Gastroesophageal sphincter (tissue), 4 donors: ENCODE results near the gene BIN2. TPM values are rescaled to one million over a fixed set of nuclear protein-coding genes. Genes with fewer than 3 reads are reported as not detected.

ENCODE experiments used
- ATAC-seq: fragments of 150-250 bp; one replicate; pipeline ENCODE4 v1.9.1; 2016; ENCODE audit warnings: mild to moderate bottlenecking, moderate library complexity
- H3K27ac ChIP-seq, 4 donors: fragments of 200-600 bp; sonication (generic) in 3 of 4; 1 replicate in 3 of 4; 2 replicates in 1 of 4; pipeline ENCODE4 v1.5.1; 2016 to 2019
- H3K27me3 ChIP-seq: fragments of 200-600 bp; sonication (generic); one replicate; pipeline ENCODE4 v1.5.1; 2019
- H3K36me3 ChIP-seq, 2 donors: fragments of 200-600 bp; sonication (generic); one replicate each; pipeline ENCODE4 v1.5.1; 2019; ENCODE audit warnings: control low read depth in 1 of 2
- H3K4me1 ChIP-seq, 3 donors: fragments of 200-600 bp; sonication (generic); 1 replicate in 2 of 3; 2 replicates in 1 of 3; pipeline ENCODE4 v1.5.1; 2016 to 2019; ENCODE audit warnings: control low read depth in 2 of 3
- H3K4me3 ChIP-seq, 2 donors: fragments of 200-600 bp; sonication (generic); one replicate each; pipeline ENCODE4 v1.5.1; 2019; ENCODE audit warnings: mild to moderate bottlenecking in 1 of 2, moderate library complexity in 1 of 2
- H3K9me3 ChIP-seq, 3 donors: fragments of 200-600 bp; sonication (generic); one replicate each; pipeline ENCODE4 v1.5.1; 2017 to 2019; ENCODE audit warnings: control low read depth in 2 of 3
- EP300 ChIP-seq: sonication (generic); formaldehyde crosslinking; IDR thresholded peaks from one replicate; pipeline ENCODE4 v1.6.1; 2017; ENCODE audit warnings: antibody characterized with exemption, mild to moderate bottlenecking
- POLR2A ChIP-seq, 2 donors: fragments of 450-650 bp; IDR thresholded peaks; one replicate each; pipeline ENCODE4 v1.6.1; 2017; ENCODE audit warnings: antibody characterized with exemption in 2 of 2, mild to moderate bottlenecking in 2 of 2, moderate library complexity in 1 of 2
- POLR2AphosphoS5 ChIP-seq: sonication (generic); formaldehyde crosslinking; IDR thresholded peaks from one replicate; pipeline ENCODE4 v1.6.1; 2017; ENCODE audit warnings: antibody characterized with exemption
- WGBS, 2 donors: methylation state at CpG; one replicate each; pipeline ENCODE4 v1.1.5; 2018; ENCODE audit warnings: low coverage in 1 of 2; 5-methylcytosine and 5-hydroxymethylcytosine counted together
- total RNA-seq, 4 donors: library from RNA; depleted of rRNA; stranded (reverse); fragments of >200 nt; gene quantifications; one replicate each; pipeline ENCODE4 v1.1.0, GENCODE V29; 2016
- TF ChIP-seq, protein P1 (sequence below), 4 experiments: fragments of 200-600 bp in 2 of 4; fragments of 450-650 bp in 2 of 4; sonication (generic) in 1 of 4; IDR thresholded peaks; one replicate each; pipeline ENCODE4 v1.5.1; 2017 to 2019; ENCODE audit warnings: antibody characterized with exemption in 4 of 4, mild to moderate bottlenecking in 2 of 4, moderate library complexity in 2 of 4

Gene BIN2
- total RNA-seq, 4 donors from 2014 or later = 0.62 to 5.4 (median 2.0) TPM

- Histone ChIP-seq H3K9me3 (no peaks in the 10 kb centered on the region), H3K4me3 (no peak overlapping the region), H3K27me3 (peaks cover 5% of the 10 kb centered on the region), H3K27ac (no peak overlapping the region), H3K4me1 (no peaks in the 10 kb centered on the region), H3K36me3 (no peaks in the 10 kb centered on the region)
- WGBS, 2 donors = 50 to 80% methylated on average over 1 of the region's 2 CpGs
- ATAC-seq = no peak
- TF ChIP-seq, protein P1, sequence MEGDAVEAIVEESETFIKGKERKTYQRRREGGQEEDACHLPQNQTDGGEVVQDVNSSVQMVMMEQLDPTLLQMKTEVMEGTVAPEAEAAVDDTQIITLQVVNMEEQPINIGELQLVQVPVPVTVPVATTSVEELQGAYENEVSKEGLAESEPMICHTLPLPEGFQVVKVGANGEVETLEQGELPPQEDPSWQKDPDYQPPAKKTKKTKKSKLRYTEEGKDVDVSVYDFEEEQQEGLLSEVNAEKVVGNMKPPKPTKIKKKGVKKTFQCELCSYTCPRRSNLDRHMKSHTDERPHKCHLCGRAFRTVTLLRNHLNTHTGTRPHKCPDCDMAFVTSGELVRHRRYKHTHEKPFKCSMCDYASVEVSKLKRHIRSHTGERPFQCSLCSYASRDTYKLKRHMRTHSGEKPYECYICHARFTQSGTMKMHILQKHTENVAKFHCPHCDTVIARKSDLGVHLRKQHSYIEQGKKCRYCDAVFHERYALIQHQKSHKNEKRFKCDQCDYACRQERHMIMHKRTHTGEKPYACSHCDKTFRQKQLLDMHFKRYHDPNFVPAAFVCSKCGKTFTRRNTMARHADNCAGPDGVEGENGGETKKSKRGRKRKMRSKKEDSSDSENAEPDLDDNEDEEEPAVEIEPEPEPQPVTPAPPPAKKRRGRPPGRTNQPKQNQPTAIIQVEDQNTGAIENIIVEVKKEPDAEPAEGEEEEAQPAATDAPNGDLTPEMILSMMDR (IDR thresholded peaks at IDR 0.05) = no peak
- TF ChIP-seq POLR2A (IDR thresholded peaks at IDR 0.05) (no peak), EP300 (no peak), POLR2AphosphoS5 (no peak)
These were observed 38.9 kb upstream of the BIN2 start for GRCh38 chr12:51362747-51363342.

- no peak for TF ChIP-seq POLR2A (IDR thresholded peaks at IDR 0.05)
- TF ChIP-seq EP300 = no peak
- TF ChIP-seq, protein P1 (IDR thresholded peaks at IDR 0.05) = no peak
- TF ChIP-seq POLR2AphosphoS5 = no peak
- no peaks in the 10 kb centered on the region for H3K36me3 ChIP-seq
- no peaks in the 10 kb centered on the region for H3K9me3 ChIP-seq
- H3K4me1 ChIP-seq = no peaks in the 10 kb centered on the region
- no peak overlapping the region for H3K27ac ChIP-seq
- no peak overlapping the region for H3K4me3 ChIP-seq
- WGBS, 2 donors = 91% methylated on average over 4 of the region's 6 CpGs; no CpG with 5 or more reads in 1 of the 2 donors
- H3K27me3 ChIP-seq = peaks cover 5% of the 10 kb centered on the region
- ATAC-seq = no peak
These were observed 38.3 kb upstream of the BIN2 start for GRCh38 chr12:51362307-51362706.

- no peak for TF ChIP-seq EP300
- no peak for TF ChIP-seq POLR2AphosphoS5
- TF ChIP-seq, protein P1 (IDR thresholded peaks at IDR 0.05) = no peak
- no peak for TF ChIP-seq POLR2A (IDR thresholded peaks at IDR 0.05)
- WGBS, 2 donors = 61 to 88% methylated on average over 5 to 7 of the region's 8 CpGs
- no peak for ATAC-seq
- Histone ChIP-seq H3K36me3 (no peaks in the 10 kb centered on the region), H3K27me3 (peaks cover 5% of the 10 kb centered on the region), H3K9me3 (no peaks in the 10 kb centered on the region), H3K4me1 (no peaks in the 10 kb centered on the region), H3K4me3 (no peak overlapping the region), H3K27ac (no peak overlapping the region)
These were observed 37.4 kb upstream of the BIN2 start for GRCh38 chr12:51361161-51362016.

- TF ChIP-seq EP300 = no peak
- TF ChIP-seq POLR2A (IDR thresholded peaks at IDR 0.05) = no peak
- TF ChIP-seq, protein P1 (IDR thresholded peaks at IDR 0.05) = no peak
- TF ChIP-seq POLR2AphosphoS5 = no peak
- Histone ChIP-seq H3K4me3 (no peak overlapping the region), H3K27ac (no peak overlapping the region), H3K4me1 (no peaks in the 10 kb centered on the region), H3K9me3 (no peaks in the 10 kb centered on the region), H3K36me3 (no peaks in the 10 kb centered on the region), H3K27me3 (peaks cover 5% of the 10 kb centered on the region)
- no peak for ATAC-seq
- WGBS, 2 donors = 83 to 89% methylated on average over 1 of the region's 2 CpGs
These were observed 36.3 kb upstream of the BIN2 start for GRCh38 chr12:51360315-51360714.

DNA sequence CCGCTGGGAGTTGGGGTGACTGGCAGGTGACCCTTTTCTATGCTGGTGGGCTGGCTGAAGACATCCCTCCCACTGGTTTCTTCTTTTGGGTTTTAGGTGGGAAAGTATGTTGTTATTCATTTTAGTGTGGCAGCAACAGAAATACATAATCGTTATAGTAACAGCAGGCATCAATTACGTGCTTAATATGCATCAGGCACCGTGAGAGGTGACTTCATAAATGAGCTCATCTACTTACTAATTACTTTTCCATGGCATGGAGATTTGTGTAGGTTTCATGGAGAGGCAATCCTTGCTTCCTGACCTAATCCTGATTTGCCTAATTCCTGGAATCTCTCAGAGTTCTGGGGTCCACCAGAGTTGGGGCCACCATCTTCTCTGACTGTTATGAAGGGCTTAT is 35.9 kb upstream of the BIN2 start:
- ATAC-seq = no peak
- no peaks in the 10 kb centered on the region for H3K9me3 ChIP-seq
- H3K27ac ChIP-seq = no peak overlapping the region
- TF ChIP-seq POLR2AphosphoS5 (no peak), POLR2A (IDR thresholded peaks at IDR 0.05) (no peak), EP300 (no peak)
- TF ChIP-seq, protein P1 (IDR thresholded peaks at IDR 0.05) = no peak
- H3K4me3 ChIP-seq = no peak overlapping the region
- peaks cover 5% of the 10 kb centered on the region for H3K27me3 ChIP-seq
- 81 to 97% methylated on average over 3 of the region's 4 CpGs for WGBS, 2 donors
- H3K4me1 ChIP-seq = no peaks in the 10 kb centered on the region
- H3K36me3 ChIP-seq = no peaks in the 10 kb centered on the region
